NOMO-1 (cell line): Measurements from ENCODE around the gene IL24.
A peak's percentile ranks its signal among the peaks of the same experiment; 100 is the strongest.

Experiments
- DNase-seq, 2 experiments: peaks; one replicate each; lab custom pipeline; 2025; ENCODE audit not compliant: unreplicated experiment in 2 of 2; lab: John Stamatoyannopoulos, UW

The IL24 gene

GRCh38 chr1:206903687-206904086 lies 6.4 kb downstream of the IL24 start:
- no peak for DNase-seq

GRCh38 chr1:206904423-206905142 lies 7.3 kb downstream of the IL24 start:
- no peak for DNase-seq

- no peak for DNase-seq
Measured at GRCh38 chr1:206905295-206906164, 8.3 kb downstream of the IL24 start.

GRCh38 chr1:206907304-206907991 lies 10.2 kb downstream of the IL24 start:
- no peak for DNase-seq

GRCh38 chr1:206908038-206908437 lies 10.8 kb downstream of the IL24 start:
- no peak for DNase-seq

- DNase-seq = no peak
Measured at GRCh38 chr1:206909161-206909882, 12.1 kb downstream of the IL24 start.

- no peak for DNase-seq
Measured at GRCh38 chr1:206909883-206910318, 12.7 kb downstream of the IL24 start.

- DNase-seq = peak in 1 of 2 experiments; percentile 53
Measured at GRCh38 chr1:206911064-206911663, 13.9 kb downstream of the IL24 start.

GRCh38 chr1:206912445-206913095 lies 15.3 kb downstream of the IL24 start:
- DNase-seq = peak; percentile 31 to 69

- DNase-seq = no peak
Measured at GRCh38 chr1:206913766-206914537, 16.7 kb downstream of the IL24 start.

- no peak for DNase-seq
Measured at GRCh38 chr1:206915030-206915735, 17.9 kb downstream of the IL24 start.

- DNase-seq = no peak
Measured at GRCh38 chr1:206916000-206916709, 18.9 kb downstream of the IL24 start.

- DNase-seq = no peak
Measured at GRCh38 chr1:206918076-206918475, 20.8 kb downstream of the IL24 start.

GRCh38 chr1:206921772-206922265 lies 24.6 kb downstream of the IL24 start, which contains the start of gene FCMR:
Gene FCMR, minus strand, starts transcription at chr1:206921941. Its CDS starts 87 bp downstream, at chr1:206921854.
- peak; percentile 80 to 92 for DNase-seq

- no peak for DNase-seq
Measured at GRCh38 chr1:206922524-206922923, 25.3 kb downstream of the IL24 start.

- peak in 1 of 2 experiments; percentile 16 for DNase-seq
Measured at GRCh38 chr1:206923009-206923960, 26.0 kb downstream of the IL24 start.
